OCI-M2 (cell line): ENCODE data around the gene TRABD.

Experiments
- DNase-seq: peaks from one replicate; lab custom pipeline; 2025; ENCODE audit not compliant: unreplicated experiment; lab: John Stamatoyannopoulos, UW

The TRABD gene

DNA sequence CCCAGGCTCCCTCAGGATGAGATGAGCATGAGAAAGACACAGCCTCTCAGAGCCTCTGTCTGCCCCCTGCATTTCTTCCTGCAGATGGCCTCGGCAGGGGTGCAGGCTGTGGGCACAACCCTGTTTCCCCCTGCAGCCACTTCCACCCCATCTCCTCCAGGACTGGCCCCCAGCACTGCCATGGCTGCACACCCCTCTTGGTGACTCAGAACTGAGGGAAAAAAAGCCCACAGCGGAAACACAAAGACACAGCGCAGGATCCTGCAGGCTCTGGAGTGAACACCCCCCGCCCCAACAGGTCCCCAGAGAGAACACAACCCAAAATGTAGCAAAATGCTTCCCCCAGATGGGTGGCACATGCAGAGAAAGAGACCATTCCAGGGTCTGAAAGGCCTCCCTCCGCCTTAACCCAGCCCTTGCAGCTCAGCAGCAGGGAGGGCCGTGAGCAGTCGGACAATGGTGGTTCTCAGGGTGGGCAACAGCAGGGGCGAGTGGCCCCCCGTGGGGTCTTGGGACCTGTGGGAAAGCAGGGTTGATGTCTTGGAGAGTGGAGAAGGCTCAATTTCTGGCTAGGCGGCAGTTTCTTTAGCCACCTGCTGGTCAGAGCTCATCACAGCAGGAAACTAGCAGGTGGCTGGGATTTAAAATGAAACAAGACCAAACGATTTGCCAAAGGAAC lies 51.2 kb downstream of the TRABD start:
- no peak for DNase-seq

DNA sequence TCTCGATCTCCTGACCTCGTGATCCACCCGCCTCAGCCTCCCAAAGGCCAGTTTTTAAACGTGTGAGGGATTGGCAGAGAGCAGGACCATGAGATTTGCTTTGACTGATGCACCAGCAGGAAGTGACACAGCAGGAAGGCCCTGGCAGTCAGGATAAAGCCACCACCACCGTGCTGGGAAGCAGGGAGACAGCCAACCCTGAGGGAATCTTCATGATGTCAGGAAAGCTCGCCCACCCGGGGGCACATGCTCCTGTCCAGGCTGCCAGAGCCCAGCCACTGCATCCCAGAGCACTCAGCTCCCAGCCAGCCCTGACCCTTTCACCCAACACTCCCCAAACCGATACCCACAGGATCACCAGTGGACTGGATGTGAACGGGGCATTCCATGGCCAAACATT lies 53.0 kb downstream of the TRABD start:
- DNase-seq = no peak

DNA sequence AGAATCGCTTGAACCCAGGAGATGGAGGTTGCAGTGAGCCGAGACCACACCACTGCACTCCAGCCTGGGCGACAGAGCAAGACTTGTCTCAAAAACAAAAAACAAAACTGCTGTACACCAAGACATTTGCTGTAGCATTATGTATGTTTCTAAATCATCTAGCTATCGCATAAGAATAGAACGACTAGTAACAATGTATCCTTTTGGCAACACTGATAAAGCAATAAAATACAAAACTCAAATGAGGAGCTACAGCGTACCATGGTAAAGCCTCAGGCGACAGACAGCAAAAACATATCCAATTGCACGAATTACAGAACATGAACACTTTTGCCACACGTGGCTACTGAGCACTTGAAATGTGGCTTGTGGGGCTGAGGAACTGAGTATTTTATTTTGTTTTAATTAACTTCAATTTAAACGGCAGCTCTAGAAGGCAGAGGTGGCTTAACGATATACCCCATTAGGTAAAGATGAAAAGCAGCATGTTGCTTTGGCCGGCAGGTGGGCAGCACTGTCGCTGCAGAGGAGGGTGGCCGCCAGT lies 56.8 kb downstream of the TRABD start:
- no peak for DNase-seq

DNA sequence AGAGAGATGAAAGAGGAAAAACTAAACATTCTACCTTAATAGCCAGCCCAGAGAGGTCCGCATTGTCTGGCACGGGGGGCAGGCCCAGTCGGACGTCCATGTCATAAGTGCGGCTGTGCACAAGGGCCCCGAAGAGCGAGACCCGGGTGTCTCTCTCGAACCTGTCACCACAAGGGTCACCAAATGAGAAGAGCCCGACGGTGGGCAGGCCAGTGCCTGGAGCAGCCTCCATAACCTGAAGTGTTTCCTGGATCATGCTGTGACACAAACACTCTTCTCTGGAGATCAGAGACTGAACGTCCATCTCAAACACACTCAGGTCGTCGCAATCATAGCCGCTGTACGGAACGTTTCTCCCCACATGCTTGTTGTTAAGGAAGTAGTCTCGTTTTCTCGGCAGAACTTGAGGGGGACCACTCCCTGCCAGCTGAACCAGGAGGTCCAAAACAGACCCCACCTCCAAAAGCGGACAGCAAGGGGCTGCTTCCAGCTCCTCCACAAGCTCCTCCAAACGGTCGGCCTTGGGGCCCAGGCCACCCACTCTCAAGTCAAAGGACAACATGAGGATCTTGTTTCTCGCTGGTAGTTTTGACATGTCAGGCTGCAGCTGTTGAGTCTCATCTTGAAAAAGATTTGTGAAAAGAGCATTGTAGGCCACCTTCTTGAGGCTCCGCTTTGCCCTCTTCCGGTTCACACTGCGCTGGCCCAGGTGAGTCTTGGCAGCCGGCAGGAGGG lies 58.1 kb downstream of the TRABD start:
- no peak for DNase-seq

DNA sequence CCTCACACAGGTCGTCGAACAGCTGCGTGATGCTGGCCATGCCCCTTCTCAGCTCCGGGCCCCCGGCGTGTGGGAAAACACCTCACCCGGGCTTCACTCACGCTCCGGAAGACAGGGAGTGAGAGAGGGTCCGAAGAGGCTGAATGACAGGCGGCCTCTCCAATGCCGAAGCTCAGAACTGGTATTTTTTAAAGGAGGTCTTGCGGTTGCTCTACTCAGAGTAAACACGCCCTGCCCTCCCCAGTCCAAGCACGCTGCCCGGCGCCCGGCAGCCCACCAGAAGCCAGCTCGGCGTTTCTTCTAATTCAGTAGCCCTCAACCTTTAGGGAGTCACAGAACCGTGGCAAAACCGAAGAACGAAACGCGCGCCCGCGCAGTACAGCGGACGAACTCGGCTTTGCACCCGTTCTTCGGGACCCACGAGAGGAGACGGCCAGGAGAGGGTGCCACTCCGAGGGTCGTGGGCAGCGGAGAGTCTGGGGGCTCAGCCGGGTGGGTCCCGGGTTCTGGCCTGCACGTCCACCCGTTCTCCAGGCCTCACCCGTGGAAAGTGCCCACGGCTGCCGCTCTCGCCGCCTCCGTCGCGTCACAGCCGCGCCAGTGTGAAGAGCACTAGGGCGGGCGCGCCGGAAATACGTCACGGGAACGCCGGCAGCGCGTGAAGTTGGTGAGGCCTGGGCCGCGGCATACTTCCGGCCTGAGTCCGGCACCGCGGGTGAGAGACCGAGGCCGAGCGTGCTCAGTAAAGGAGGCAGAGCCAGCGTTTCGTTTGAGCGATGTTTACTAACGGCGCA lies 58.9 kb downstream of the TRABD start, which contains the start of gene TUBGCP6:
TUBGCP6 (minus strand) TSS at position 604 of the 794 bp plus-strand sequence; CDS start at position 40, 564 bp downstream.
- DNase-seq = no peak

DNA sequence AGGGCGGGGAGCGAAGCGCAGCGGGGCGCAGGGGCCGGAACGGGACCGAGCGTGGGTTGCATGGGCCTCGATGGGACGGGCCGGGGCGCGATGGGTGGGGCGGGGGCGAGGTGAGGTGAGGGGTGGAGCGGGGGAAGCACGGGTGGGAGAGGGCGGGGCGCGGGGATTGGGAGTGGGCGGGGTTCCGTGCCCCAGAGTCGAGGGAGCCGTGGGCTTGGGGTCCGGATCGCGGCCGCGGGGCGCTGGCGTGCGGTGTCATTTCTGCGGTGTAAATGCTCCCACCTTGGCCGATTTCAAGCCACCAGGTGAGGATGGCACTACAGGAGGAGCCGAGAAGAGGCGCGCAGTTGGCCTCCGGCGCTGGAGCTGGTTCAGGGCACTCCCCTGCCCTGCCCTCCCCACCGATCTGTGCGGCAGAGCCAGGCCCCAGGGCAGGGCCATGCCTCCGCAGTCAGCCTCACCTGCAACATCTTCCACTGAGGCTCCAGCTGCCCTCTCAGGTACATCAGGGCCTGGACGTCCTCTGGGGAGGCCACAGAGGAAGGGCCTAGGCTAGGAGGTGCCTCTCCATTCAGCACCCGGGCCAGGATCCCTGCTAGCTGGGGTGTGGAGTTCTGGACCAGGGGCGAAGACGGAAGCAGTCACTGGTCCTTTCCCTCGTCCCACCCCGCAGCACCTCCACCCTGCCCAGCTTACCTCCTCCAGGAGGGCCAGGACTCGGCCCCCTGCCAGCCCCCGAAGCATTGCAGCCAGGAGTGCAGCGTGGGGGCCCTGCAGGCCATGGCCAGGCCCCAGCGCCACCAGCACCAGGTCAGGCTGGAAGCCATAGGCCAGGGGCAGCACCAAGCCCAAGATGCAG lies 59.7 kb downstream of the TRABD start:
- DNase-seq = no peak

DNA sequence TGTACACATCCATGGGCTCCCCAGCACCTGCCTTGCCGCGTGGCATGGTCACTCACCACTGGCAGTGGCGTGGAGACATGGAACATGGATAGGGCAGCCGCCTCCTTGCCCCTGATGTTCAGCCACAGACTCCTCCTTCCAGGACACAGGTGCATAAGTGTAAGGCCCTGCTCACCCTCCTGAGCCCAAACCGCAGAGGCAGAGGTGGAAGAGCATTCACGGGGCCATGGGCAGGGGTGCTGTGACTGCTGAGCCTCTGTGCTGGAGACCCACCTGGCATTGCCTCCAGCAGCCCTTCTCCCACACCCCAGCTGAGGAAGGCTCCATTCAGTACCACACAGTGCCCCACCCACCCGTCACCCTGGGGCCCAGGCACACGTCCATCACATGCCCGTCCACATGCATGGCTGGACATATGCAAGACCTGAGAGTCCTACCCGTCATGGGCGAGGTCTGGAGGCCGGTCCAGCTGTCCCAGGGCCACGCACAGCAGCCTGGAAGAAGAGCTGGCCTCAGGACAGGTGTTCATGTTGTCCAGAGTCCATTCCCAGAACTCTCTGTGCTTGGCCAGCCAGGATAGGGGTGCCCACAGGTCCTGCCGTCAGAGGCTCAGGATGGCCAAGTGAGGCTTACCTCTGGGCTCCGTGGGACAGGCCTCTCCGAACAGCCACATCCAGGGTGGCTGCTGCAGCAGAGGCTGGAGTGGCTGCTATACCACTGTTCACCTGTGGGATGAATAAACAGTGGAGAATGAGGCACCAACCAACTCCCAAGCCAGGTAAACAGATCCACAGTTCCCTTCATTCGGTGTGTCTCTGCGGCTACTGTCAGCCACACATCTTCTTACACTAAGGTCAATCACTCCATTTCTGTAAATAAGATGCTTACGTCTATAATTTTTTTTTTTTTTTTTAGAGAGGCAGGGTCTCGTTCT lies 60.8 kb downstream of the TRABD start:
- no peak for DNase-seq

DNA sequence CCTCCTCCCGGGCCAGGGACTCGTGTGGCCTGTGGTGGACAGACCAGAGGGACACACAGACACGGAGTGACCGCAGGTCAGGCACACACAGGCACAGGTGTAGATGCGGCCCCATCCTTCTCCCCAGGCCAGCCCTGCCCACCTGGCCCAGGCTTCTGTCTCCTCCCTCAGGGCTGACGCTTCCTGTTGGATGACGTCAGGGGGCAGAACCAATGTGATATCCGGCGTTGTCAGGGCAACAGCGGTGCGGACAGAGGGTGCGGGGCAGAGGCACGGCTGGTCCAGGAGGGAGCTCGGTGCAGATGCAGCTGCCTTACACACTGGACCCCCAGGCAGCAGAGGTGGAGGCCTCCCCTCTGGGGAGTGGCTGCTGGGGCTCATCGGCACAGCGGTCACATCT lies 62.0 kb downstream of the TRABD start:
- no peak for DNase-seq

DNA sequence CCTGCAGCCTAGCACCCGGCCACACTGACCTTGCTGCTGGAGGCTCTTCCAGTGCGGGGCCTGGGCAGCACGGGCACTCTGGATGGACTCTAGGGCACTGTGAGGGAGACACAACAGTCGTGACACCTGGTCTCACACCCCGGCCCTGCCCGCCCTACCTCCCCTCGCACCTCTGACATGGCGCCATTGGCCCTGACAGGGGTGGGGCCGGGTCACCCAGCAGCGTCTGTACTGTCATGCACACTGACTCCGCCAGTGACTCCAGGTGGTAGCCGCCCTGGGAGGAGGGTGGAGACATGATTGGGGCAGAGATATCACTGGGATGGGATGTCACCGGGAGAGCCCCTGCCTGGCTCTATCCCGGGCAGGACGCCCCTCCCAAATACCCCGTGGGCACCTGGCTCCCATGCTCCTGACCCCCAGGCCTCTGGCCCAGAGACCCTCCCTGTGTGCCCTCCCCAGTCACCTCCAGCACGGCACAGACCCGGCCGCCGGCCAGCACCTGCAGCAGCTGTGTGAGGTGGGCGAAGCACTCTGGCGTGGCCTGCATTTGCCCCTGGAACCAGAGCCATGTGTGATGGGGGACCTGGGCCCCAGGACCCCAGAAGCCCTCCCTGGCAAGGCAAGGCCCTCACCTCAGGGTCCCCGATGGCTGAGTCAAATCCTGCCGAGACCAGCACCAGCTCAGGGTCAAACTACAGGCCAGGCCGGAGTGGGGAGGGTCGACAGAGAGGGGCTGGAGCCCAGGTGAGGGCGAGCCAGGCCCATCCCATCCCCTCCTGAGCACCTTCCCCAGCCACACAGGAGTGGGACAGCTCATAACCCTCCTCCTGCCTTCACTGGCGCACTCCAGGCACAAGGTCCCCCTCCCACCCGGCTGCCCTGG lies 62.7 kb downstream of the TRABD start:
- DNase-seq = no peak
